ENCODE data around the gene TSPAN15. TPM values are rescaled to one million over a fixed set of nuclear protein-coding genes. Genes with fewer than 3 reads are reported as not detected.

The TSPAN15 gene
- total RNA-seq, 2 donors from 2014 or later, result 1.3 to 1.9 TPM

DNA sequence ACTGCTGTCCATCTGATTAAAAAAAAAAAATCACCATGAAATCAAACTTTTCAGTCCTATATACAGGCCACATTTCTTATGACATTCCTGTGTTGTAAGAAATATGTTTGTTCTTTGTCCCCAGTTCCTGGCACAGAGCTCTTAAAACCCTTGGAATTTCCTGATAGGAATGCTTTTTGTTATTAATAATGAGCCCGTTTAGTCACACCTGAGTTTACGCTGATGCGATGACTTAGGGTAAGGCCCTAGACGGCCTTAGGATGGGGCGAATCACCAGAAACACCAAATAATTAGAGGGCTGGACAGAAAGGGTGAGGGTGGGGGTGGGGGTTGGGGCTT is 17.5 kb downstream of the TSPAN15 start:
- no peak for ATAC-seq
- H3K27ac Mint-ChIP-seq, result no peak overlapping the region
- H3K36me3 Mint-ChIP-seq, result no peaks in the 10 kb centered on the region
- H3K9me3 Mint-ChIP-seq, result no peaks in the 10 kb centered on the region
- DNase-seq (ENCODE audit: low spot score in 2 of 2), result no peak

DNA sequence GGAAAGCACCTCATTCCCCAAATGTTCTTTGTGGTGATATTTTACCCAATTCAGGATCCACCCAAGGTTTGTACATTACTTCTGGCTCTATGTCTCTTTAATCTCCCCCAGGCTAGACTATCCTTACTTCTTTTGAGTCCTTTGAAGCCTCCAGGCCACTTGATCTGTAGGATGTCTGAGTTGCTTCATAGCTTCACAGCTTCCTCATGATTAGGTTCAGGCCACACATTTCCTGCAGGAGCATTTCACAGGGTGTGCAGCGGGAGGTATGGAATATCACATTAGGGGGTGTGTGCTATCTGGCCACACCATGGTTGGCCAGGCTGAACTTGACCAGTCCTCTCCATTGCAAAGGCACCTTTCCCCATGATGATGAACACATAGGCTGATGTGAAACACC is 18.7 kb downstream of the TSPAN15 start:
- DNase-seq (ENCODE audit: low spot score in 2 of 2) (no peak), ATAC-seq (no peak)
- no peak overlapping the region for H3K27ac Mint-ChIP-seq
- no peaks in the 10 kb centered on the region for H3K9me3 Mint-ChIP-seq
- H3K36me3 Mint-ChIP-seq, result no peaks in the 10 kb centered on the region

DNA sequence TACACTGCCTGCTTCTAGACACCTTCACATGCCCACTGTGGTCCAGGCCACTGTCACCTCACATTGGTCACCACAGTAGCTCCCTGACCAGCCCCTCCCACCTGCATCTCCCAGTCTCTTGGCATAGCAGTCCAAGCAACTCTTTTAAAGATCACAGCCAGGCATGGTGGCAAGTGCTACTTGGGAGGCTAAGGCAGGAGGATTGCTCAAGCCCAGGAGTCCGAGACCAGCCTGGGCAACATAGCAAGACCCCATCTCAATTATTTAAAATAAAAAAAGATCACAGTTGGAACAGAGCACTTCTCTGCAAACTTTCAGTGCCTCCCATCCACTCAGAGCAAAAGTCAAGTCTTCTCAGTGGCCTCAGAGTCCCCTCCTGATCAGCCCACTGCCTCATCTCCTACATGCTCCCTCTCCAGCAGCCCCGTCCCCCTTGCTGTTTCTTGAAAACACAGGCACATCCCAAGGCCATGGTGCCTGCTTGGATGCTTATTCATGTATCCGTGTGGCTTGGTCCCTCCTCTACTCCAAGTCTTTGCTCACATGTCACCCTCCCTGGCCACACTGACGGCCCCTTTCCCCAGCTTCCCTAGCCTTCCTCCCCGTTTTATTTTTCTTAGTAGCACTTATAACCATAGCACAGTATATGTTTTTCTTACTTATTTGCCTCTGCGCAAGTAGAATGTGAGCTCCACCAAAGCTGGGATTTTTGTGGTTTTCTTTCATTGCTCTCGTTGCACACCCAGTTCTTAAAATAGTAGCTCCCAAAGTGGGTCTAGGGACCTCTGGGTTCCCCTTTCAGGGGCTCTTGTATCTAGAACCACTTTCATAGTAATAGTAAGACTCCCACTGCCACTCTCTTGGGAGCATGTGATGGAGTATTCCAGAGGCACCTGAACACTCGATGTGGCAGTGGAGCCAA is 19.5 kb downstream of the TSPAN15 start:
- H3K27ac Mint-ChIP-seq, result no peak overlapping the region
- H3K9me3 Mint-ChIP-seq, result no peaks in the 10 kb centered on the region
- DNase-seq (ENCODE audit: low spot score in 2 of 2), result no peak
- H3K36me3 Mint-ChIP-seq, result no peaks in the 10 kb centered on the region
- ATAC-seq, result no peak

DNA sequence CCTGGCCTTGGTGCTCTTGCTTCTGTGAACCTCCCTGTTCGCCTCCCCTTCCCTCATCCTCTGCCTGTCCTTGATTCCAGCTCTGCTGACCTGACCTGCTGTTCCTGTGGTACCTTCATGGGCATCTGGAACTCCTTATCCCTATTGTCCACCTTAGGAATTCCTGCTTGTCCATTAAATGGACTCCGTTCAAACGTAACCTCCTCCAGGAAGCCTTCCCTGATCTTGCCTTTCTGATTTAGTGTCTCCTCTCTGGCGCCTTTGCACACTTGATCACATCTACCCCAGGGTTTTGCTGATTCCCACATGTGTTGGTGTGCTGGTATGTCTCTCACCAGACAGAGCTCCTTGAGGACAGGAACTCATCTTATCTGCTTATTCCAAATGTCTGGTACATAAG is 20.9 kb downstream of the TSPAN15 start:
- Mint-ChIP-seq H3K27ac (peak overlapping the region in 1 of 2 donors; percentile 23), H3K9me3 (no peaks in the 10 kb centered on the region), H3K36me3 (no peaks in the 10 kb centered on the region)
- no peak for DNase-seq (ENCODE audit: low spot score in 2 of 2)
- no peak for ATAC-seq

DNA sequence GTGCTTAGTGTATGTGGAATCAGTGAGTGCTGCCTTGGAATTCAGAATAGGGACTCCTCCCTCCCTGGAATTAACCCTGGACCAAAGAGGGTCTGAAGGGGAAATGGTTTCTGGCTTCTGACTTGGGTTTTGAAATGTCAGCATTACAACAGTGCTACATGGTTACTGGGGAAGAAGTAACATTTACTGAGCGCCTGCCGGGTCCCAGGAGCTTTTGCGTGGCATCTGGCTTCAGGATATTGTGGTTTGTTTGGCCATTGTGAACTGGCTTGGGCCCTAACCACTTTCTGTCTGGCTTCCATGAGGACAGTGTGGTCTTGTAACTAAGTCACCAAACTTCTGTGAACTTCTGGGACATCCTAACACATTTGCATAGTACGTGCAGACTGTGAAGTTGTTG is 21.3 kb downstream of the TSPAN15 start:
- no peak for DNase-seq (ENCODE audit: low spot score in 2 of 2)
- Mint-ChIP-seq H3K9me3 (no peaks in the 10 kb centered on the region), H3K27ac (peak overlapping the region in 1 of 2 donors; percentile 23), H3K36me3 (no peaks in the 10 kb centered on the region)
- no peak for ATAC-seq

DNA sequence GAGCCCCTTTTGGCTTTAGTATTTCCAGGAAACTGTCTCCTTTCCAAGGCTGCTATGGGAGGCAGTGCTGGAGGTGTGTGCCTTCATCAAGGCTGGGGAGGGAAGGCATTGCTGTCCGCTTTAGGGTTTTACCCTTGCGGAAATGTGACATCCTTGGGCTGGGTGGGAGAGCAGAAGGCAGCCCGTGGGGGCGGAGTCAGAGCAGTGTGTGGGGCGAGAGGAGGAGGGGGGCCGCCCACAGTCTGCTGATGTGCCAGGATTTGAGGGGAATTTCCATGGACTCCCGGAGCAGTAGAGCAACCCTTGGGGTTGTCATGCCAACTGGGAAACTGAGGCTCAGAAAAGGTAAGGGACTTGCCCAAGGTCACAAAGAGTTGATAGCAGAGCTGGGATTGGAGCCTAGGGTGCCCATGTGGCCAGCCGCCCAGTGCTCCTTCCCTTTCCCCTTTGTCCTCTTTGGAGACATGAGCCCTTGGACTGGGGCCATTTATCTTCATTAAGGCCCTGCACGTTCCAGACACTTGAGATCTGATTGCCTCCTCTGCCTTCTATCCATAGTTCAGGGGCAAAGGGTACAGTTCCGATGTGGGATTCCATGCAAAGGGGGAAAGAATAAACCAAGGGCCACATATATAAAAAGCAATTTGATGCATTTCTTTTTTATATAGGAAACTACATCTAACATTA is 22.2 kb downstream of the TSPAN15 start:
- H3K9me3 Mint-ChIP-seq, result no peaks in the 10 kb centered on the region
- ATAC-seq (no peak), DNase-seq (ENCODE audit: low spot score in 2 of 2) (no peak)
- H3K36me3 Mint-ChIP-seq, result no peaks in the 10 kb centered on the region
- H3K27ac Mint-ChIP-seq, result no peak overlapping the region

DNA sequence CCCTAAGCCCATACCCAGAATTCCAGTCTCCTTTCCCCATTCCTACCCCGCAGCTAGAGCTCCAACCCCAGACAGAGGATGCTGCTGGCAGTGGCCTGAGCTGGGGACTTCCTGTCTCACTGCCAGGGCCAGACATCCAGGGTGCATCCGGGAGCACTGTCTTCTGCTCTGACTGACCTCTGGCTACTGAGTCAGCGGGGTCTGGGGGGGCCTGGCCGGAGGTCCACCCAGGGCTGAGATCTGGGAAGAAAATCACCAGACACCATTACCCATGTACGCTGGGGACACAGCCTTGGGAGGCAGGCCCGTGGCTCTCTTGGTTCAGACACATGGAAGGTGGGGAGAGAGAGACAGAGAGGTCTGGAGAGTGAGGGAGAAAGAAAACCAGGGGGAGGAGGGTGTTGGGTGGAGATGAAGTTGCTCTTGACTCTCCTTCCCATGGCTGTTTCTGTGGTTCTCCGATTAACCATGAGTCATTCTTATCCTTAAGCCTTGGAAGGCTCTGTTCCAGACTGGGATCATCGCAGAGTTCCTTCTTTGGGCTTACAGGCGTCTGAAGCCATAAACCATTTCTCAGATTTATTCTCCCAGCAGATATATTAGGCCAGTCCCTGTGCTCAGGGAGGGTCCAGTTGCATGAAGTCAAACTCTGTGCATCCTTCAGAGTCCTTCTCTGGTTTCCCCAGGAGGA is 23.6 kb downstream of the TSPAN15 start:
- no peaks in the 10 kb centered on the region for H3K36me3 Mint-ChIP-seq
- no peaks in the 10 kb centered on the region for H3K9me3 Mint-ChIP-seq
- no peak for DNase-seq (ENCODE audit: low spot score in 2 of 2)
- no peak for ATAC-seq
- no peak overlapping the region for H3K27ac Mint-ChIP-seq

DNA sequence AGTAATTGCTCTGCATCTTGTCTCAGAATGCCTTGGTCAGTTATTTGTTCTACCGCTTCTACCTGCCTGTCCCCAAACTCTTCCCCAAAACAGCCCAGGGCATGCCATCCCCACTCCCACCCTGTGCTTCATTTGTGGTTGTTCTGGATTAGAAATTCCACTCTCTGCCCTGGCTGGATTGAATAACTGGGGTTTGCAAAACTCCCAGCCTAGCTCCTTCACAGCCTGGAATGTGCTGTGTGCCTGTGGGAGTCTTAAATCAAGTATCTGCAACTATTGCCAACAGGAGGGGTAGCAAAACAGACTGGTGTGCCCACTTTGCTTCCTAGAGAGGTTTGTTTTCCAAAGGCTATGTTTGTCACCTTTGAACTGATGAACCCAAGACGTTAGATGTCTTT is 24.2 kb downstream of the TSPAN15 start:
- ATAC-seq, result no peak
- Mint-ChIP-seq H3K27ac (peak overlapping the region in 1 of 2 donors; percentile 15), H3K9me3 (no peaks in the 10 kb centered on the region)

DNA sequence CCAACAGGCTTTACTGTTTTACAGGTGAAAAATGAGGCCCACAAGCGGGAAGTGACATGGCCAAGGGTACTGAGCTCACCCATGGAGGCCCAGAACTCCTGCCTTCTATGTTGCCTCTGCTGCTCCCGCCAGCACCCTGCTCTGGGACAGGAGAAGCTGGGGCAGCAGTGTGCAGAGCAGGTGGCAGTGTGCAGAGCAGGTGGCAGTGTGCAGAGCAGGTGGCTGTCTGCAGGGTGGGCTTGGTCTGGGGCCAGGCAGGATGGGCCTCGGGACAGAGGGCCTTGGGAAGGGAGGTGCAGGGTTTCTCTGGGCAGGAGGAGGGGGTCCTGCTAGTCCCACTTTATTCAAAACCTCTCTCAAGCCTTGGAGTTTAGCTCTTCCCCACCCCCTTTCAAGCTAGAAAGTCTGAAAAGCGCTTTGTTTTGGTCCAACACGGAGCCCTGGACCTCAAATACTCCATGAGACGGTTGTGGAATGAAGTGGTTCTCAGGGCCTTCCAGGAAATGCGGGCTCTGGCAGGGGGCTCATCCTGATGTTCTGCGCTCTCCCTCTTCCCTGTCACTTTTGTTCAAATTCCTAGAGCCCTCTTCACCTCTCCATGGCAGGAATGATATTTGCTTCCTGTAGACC is 26.8 kb downstream of the TSPAN15 start:
- DNase-seq (ENCODE audit: low spot score in 2 of 2) (no peak), ATAC-seq (no peak)
- no peaks in the 10 kb centered on the region for H3K9me3 Mint-ChIP-seq
- no peaks in the 10 kb centered on the region for H3K36me3 Mint-ChIP-seq
- H3K27ac Mint-ChIP-seq, result no peak overlapping the region

More for the DNA sequence above, 24.2 kb downstream of the TSPAN15 start:
- DNase-seq (ENCODE audit: low spot score in 2 of 2), result no peak
- no peaks in the 10 kb centered on the region for H3K36me3 Mint-ChIP-seq

DNA sequence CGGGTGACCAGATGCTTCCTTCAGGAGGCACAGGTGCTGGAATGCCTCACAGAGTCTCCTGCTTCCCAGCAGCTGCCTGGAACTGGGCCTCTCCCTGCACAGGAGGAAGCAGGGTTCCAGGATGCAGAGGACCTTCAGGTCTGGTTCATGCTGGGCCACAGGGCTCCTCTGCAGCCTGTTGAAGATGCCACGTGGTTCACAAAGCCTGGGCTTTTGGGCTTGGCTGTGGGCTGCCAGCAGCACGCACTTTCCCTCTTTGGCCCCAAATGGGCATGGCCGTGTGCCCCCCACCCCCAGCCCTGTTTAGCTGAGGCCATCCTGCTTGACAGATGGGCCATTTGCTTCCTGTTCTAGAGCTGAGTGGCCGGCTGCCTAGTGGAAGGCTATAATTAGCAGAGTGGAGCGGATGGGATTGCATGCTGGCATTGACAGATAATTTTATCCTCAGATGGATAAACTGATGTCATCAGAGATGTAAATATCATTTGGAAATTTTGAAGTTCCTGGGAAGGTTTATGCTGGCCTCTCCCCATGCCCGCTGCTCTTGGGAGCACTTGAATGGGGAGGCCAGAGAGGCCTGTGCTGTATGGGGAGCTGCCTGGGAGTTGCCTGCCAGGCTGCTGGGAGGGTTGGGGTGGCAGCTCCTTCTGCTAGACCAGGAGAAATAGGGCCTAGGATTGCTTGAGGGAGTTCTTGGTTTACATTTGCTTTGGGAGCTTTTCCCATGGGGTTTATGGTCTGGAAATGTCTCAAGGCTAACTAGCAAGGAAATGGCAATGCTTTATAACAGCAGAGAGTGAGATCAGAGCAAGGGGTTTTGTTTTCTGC is 28.2 kb downstream of the TSPAN15 start:
- Mint-ChIP-seq H3K36me3 (no peaks in the 10 kb centered on the region), H3K9me3 (no peaks in the 10 kb centered on the region), H3K27ac (no peak overlapping the region)
- DNase-seq (ENCODE audit: low spot score in 2 of 2) (no peak), ATAC-seq (no peak)

DNA sequence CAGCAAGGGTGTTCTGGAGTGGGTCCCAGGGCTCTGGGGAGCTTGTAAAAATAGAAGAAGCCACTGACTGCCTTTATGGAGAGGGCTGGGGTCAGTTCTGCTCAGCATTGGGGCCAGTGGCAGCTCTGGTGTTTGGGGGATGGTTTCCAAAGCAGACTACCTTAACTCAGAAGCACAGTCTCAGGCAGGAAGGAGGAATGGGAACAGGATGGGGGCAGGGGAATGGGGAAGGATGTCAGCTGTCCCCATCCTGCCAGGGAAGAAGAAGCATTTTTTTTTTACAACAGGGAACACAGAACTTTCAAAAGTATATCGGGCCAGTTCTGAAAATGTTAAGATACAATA is 28.8 kb downstream of the TSPAN15 start:
- Mint-ChIP-seq H3K9me3 (no peaks in the 10 kb centered on the region), H3K36me3 (no peaks in the 10 kb centered on the region), H3K27ac (no peak overlapping the region)
- ATAC-seq (no peak), DNase-seq (ENCODE audit: low spot score in 2 of 2) (no peak)

DNA sequence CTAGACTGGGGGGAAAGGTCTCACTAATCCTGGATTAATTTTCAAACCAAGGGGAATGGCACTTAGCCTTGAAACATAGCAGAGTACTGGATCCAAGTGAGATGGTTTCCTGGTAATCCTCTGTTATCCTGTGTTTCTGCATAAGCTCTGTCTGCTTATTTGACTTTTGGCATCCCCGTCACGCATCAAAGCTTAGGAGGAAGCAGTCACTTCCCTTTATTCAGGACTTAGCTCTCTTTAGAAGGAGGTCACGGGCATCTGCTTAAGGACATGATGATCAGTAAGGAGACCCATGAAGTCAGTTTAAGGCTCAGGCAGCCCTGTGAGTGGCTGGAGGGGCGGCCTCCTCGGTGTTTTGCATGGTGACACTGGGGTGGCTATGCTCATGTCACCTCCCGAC is 30.0 kb downstream of the TSPAN15 start:
- ATAC-seq, result no peak
- DNase-seq (ENCODE audit: low spot score in 2 of 2), result no peak
- Mint-ChIP-seq H3K27ac (no peak overlapping the region), H3K36me3 (no peaks in the 10 kb centered on the region), H3K9me3 (no peaks in the 10 kb centered on the region)

DNA sequence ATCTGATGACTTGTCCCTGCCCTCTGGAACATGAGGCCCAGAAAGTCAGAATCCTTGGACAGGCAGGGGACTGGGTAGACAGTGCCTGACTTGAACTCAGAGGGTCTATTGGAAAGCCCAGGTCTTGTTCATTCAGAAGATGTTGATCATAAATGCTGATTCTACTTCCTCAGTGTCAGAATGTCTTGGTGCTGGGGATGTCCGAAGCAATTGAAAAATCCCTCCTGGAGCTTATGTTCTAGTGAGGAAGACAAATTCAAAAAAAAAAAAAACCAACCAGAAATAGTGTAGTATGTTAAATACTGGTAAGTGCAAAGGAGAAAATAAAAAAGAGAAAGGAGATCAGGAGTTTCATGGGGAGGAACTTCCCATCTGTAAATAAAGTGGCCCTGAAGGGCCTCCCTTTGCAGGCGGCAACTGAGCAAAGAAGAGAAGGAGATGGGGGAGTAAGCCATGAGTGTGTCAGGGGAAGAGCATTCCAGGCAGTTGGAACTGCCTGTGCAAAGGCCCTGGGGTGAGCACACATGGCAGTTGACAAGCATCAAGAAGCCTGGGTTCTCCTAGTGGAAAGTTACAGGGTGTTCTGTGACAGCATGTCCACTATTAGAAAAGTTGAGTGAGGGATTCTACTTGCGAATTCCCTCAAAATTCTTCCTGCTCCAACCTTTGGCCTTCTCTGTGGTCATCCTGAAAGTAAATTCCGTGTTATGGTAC is 30.7 kb downstream of the TSPAN15 start:
- H3K9me3 Mint-ChIP-seq, result no peaks in the 10 kb centered on the region
- H3K36me3 Mint-ChIP-seq, result no peaks in the 10 kb centered on the region
- H3K27ac Mint-ChIP-seq, result no peak overlapping the region
- ATAC-seq (no peak), DNase-seq (ENCODE audit: low spot score in 2 of 2) (no peak)

DNA sequence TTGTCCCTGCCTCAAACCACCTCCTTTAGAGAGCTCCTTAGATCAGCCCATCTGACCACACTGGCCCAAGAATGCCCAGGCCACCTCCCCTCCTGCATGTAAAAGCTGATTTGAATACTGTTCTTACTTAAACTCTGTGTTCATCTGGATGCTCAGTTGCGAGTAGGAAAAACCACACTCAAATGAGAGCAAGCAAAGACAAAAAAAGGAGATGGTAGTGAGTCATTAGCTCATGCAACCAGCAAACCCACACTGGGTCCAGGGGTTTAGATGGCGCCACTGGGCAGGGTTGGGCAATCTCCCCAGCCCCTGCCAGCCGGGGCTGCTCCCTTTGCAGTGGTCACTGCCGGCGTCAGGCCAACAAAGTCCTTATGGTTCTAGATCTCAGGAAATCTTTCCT is 32.7 kb downstream of the TSPAN15 start:
- peak overlapping the region in 1 of 2 donors; percentile 62 for H3K27ac Mint-ChIP-seq
- ATAC-seq, result no peak
- DNase-seq (ENCODE audit: low spot score in 2 of 2), result no peak
- H3K9me3 Mint-ChIP-seq, result peaks cover 8 to 13% of the 10 kb centered on the region in 2 donors
- H3K36me3 Mint-ChIP-seq, result peaks cover 11 to 14% of the 10 kb centered on the region in 2 donors

DNA sequence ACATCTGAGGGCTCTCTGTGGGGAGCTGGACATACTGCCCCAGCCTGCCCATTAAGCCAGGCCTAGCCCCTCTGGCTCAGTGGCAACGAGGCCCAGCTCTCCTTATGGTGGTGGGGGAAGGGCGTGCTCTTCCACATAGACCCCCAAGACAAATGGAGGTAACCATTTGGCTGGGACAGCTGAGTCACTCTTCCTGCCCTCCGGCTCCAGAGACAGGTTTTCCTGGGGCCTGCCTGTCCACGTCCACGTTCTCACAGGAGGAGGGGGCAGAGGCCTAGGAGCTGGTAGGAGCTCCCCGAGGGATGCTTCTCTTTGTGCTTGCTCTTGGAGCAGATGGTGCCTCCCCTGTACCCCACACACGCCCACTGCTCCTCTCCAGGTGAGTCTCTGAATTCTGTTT is 33.5 kb downstream of the TSPAN15 start:
- H3K27ac Mint-ChIP-seq, result peak overlapping the region in 1 of 2 donors; percentile 33
- no peak for ATAC-seq
- DNase-seq (ENCODE audit: low spot score in 2 of 2), result no peak
- peaks cover 11 to 14% of the 10 kb centered on the region in 2 donors for H3K36me3 Mint-ChIP-seq
- peaks cover 8 to 13% of the 10 kb centered on the region in 2 donors for H3K9me3 Mint-ChIP-seq
